ENCODE results near the gene TRIM46. TPM values are rescaled to one million over a fixed set of nuclear protein-coding genes. Genes with fewer than 3 reads are reported as not detected.
"Not testable (repeated sequence)": the region's sequence is repeated elsewhere in the genome, so short reads cannot be mapped to it uniquely, and the experiment has no call there.

The TRIM46 gene
- total and polyA plus RNA-seq, 9 of the 15 experiments (the other 6 are each of a cell fraction or from before 2014, with no cell fraction given): 0.05 to 0.60 (median 0.16) TPM; not detected in 3

DNA sequence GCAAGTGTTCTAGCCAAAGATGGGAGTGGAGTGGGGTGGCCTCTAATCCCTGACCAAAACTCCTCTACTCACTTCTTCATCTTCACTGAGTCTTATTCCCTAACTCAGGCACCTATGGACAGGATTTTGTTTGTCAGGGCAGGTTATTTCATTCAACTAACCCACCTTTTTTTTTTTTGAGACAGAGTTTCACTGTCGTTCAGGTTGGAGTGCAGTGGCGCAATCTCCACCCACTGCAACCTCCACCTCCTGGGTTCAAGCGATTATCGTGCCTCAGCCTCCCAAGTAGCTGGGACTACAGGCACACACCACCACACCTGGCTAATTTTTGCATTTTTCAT, 5.6 kb upstream of the TRIM46 start:
- in situ Hi-C loops (cut with MboI): loop anchor here (5.0 kb wide), 1 partner anchor 76 kb away; no protein-coding TSS in a partner anchor
- WGBS (ENCODE audit: insufficient coverage, low coverage, missing lambda C conversion rate): 36% methylated on average over 4 of the region's 4 CpGs

More for the DNA sequence above, 5.6 kb upstream of the TRIM46 start:
- not testable (repeated sequence) for H3K9me1 ChIP-seq (ENCODE audit: control insufficient read depth, insufficient read depth, low read length); H3K4me2 ChIP-seq (ENCODE audit: insufficient read depth, low read length); DNase-seq (ENCODE audit: extremely low read depth in 1 of 4, low spot score in 3 of 4); H4K20me1 ChIP-seq (replicated peaks; ENCODE audit: control insufficient read depth, insufficient read depth, low read length); H3K4me3 ChIP-seq; ATAC-seq; H3K9me3 ChIP-seq (replicated peaks; ENCODE audit: control insufficient read depth, insufficient read depth, low read depth, low read length); FAIRE-seq; H3K27me3 ChIP-seq (ENCODE audit: control insufficient read depth in 2 of 2, insufficient read depth in 2 of 2, low read length in 2 of 2); BruUV-seq (replicated peaks); H3K9ac ChIP-seq (ENCODE audit: insufficient read depth in 1 of 2, low read depth in 2 of 2, low read length in 2 of 2); H2AFZ ChIP-seq (ENCODE audit: low read depth, low read length); H3K27ac ChIP-seq (ENCODE audit: extremely low read depth, low read depth, low read length); TF ChIP-seq REST (IDR thresholded peaks at IDR 0.05; ENCODE audit: borderline replicate concordance)
- TF ChIP-seq SMARCA4 (IDR thresholded peaks at IDR 0.05) (0 out of 2 replicates have a peak, but pooled peaks have one; percentile 2), REST (CRISPR knock-in tag; IDR thresholded peaks at IDR 0.05; ENCODE audit: low read depth) (0 out of 2 replicates have a peak, but pooled peaks have one; percentile 5), CEBPB (tag; IDR thresholded peaks at IDR 0.05) (peak; percentile 74), KDM5B (IDR thresholded peaks at IDR 0.05; ENCODE audit: insufficient replicate concordance, low read depth, low read length) (peak; percentile 9), ARNT (IDR thresholded peaks at IDR 0.05) (0 out of 4 replicates have a peak, but pooled peaks of 1 of the 2 experiments have one; percentile 20)
- Histone ChIP-seq H3K4me1 (replicated peaks in 1 of 2; ENCODE audit: control insufficient read depth in 2 of 2, insufficient read depth in 2 of 2, low read length in 2 of 2) (peaks cover 10 to 17% of the 10 kb centered on the region in 2 experiments; a peak in 4 of 5 replicates), H3K36me3 (ENCODE audit: control insufficient read depth, insufficient read depth, low read length) (peaks cover 35% of the 10 kb centered on the region), H3K79me2 (ENCODE audit: control insufficient read depth, insufficient read depth, low read length) (peaks cover 15% of the 10 kb centered on the region)
- intact Hi-C loops (cut with micrococcal nuclease): loop anchor here (5.0 kb wide), 1 partner anchor 56 kb away; no protein-coding TSS in a partner anchor
- POLR2A ChIA-PET: interaction anchor here (0.8 to 1.4 kb wide), 6 partner anchors 11 to 105 kb away, joined by 3 to 9 read pairs (median 4); no protein-coding TSS in a partner anchor
- CTCF ChIA-PET (ENCODE audit: low intra/inter-chr PET ratio): interaction anchor here (0.7 to 4.4 kb wide), 6 partner anchors 47 to 83 kb away, joined by 3 to 59 read pairs (median 18); no protein-coding TSS in a partner anchor
